GM13976 (cell line): ENCODE data around the gene VPS37B.
"Not testable (repeated sequence)": the region's sequence is repeated elsewhere in the genome, so short reads cannot be mapped to it uniquely, and the experiment has no call there.

Source experiments
- DNase-seq: peaks from one replicate; pipeline ENCODE4 v3.0.0; 2012; ENCODE audit warnings: low spot score
- CTCF ChIP-seq: IDR thresholded peaks from 2 replicates; pipeline ENCODE4 v1.5.1; 2012; ENCODE audit warnings: borderline replicate concordance, mild to moderate bottlenecking; ENCODE audit not compliant: insufficient read depth; ENCODE audit errors: extremely low read depth, missing control alignments, control extremely low read depth
- in situ Hi-C: fragments of 300-500 bp; cut with MboI; formaldehyde crosslinking; loops from one replicate; pipeline ENCODE4 v1.12.0; 2022; ENCODE audit warnings: low sequenced_read_pairs, mixed read lengths, inconsistent platforms; ENCODE audit not compliant: unreplicated experiment

Gene VPS37B

GRCh38 chr12:122895320-122895703 is 612 bp downstream of the VPS37B start:
- no peak for TF ChIP-seq CTCF
- in situ Hi-C loops: no loop called here
- DNase-seq: no peak

DNA sequence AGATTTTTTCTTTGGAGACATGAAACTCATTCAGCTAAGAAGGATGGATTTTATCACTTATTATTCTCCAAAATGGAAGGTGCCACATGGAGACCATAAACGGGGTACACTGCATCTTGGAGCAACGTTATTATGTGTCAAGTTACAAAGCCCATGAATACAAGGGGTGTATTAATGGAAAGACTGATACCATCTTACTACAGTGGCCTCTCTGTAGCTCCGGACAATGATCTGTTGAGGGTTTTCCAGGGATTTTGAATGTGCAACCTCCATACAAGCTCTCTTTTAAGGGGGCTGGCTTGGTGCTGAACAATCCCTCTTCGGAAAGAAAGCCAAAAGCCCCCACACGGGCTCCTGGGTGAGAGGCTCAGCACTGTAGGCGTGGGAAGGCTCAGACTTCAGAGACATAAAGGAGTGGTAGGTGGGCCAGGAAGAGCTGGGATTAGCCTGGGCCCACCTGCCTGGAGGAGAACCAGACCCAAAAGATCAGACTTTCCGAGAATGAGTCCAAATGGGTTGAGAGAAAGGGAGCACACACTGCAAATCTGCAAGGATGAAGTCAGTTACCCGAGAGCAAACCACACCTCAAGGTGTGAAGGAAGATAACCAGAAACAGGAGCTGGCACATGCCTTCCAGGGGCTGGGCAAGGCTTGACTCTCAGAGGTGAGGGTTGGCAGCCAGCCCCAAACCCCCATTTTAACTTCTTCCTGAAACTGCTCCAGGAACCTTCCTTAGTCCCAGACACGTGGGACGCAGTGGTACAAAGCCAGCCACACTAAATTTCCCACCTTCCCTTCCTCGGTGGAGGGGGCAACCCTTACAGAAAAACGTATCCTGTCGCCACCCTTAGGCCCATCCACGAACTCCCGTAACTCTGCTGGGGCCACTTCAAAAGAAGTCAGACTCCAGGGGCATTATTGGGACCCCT is 1.5 kb downstream of the VPS37B start:
- TF ChIP-seq CTCF: no peak
- in situ Hi-C loops: no loop called here
- no peak for DNase-seq

DNA sequence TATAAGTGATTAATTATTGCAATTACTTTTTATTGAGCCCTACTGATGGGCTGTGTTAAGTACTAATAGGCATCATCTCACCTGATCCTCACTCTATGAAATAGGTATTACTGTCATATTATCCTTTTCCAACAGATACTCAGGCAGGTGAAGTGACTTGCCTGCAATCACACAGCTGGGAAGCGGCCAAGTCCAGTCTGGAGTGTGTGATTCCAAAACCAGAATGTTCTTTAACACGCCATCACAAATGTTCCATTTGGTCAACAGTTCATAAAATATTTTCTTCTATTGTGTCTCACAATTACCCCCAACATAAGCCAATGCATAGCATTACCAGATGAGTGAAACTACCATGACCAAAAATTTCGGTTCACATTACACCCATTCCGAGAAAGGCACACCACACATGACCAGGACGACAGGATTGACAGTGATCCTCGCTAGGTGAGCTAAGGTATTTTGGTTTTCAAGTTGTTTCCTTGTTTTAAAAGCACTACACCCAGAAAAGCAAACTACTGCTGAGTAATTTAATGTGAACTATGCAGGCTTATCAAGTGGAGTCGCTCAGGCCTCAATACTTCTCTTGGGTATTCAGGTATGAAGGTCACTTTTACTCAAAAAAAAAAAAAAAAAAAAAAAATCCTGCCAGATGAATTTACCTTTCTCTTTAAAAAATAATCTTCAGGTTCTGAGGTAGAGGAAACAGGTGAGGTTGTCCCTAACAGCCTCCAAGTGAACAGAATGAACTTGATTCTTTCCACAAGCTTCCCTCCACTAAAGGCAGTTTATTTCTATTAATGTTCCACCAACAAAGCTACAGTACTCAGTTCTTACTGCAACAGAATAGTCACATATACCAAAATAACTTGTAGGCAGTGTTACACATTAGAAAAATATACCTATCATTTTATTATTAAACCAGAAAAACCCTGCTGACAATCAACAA is 2.4 kb downstream of the VPS37B start:
- in situ Hi-C loops: no loop called here
- no peak for TF ChIP-seq CTCF
- DNase-seq: no peak

- DNase-seq, in situ Hi-C loops: not testable (repeated sequence)
These were observed 3.2 kb downstream of the VPS37B start for GRCh38 chr12:122892724-122893123.

DNA sequence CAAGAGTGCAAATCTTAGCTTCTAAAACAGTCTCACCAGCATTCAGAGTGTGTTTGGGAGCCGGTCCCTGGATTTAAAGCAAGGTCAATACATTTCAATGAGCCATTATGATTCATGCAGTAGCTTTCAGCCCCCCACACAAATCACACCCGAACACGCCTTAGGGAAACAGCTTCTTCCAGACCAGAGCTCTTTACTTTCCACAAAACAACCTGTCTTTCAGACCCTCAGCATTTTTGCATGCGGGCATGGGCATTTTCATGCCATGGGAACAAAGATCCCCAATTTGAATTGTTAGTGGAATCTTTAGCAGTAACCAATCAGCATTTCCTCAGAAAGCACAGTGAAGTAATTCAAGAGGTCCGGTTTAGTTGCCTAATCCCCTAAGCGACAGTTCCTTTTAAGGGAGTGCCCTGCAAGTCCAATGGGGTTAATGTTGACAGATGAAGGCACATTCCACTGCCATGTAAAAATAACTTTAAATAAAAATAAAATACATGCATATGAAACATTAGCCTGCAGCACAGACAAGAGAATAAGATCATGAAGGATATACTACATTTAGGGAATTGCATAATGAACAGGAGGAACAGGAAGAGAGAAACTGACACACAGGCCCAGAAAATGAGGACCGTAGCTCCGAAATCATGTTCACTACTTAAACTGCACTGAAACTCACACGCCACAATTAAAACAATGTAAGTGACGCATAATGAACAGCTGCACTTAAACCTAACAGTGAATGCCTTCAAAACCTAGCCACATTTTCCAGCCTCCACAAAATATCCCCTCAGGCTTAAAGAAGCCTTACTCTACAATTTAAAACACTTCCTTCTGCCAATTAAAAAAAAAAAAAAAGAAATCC is 4.0 kb downstream of the VPS37B start:
- in situ Hi-C loops: no loop called here
- no peak for DNase-seq
- no peak for TF ChIP-seq CTCF

DNA sequence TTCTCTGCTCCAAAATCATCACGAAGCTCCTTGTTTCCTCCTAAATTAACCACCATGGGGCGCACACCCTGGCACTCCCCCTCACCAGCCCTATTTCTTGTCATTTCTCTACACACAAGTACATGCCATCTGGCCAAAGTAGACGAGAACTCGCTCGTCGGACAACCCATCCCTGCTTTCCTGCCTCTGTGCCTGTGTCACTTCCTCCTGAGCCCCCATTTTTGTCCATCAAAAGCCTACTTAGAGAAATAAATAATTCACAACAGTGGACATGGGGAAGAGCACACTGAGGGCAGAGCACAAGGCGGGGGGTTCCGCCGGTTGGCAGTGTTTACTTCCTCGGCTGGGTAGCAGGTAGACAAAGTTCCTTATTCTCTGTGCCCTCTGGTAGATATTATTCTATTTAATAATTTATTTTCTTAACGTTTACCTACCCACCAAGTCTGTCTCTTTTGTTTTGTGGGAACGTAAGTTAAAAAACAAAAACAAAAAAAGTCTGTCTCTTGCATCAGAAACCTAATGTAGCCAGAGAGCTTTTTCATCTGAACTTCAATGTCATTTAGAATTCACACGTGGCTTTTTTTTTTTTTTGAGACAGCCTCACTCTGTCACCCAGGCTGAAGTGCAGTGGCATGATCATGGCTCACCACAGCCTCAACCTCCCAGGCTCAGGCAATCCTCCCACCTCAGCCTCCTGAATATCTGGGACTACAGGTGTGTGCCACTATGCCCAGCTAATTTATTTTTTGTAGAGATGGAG is 6.0 kb downstream of the VPS37B start:
- no peak for TF ChIP-seq CTCF
- in situ Hi-C loops: no loop called here
- no peak for DNase-seq
